Endothelial cell of umbilical vein (primary cell): ENCODE data around the gene LIG3. TPM values are rescaled to one million over a fixed set of nuclear protein-coding genes. Genes with fewer than 3 reads are reported as not detected.

Experiments used
- BruUV-seq: library from RNA; stranded (reverse); fragments of 400-500 nt; replicated peaks from 2 replicates; lab custom pipeline; 2021; lab: Mats Ljungman, UMichigan
- CTCF ChIA-PET: fragments of 300-600, 350-600 bp; sonication (Branson Sonifier 250); formaldehyde crosslinking; loops from one replicate; lab custom pipeline; 2021; ENCODE audit warnings: antibody characterized with exemption, inconsistent platforms; lab: Charles Lee
- POLR2A ChIA-PET: fragments of 300-600, 350-600 bp; sonication (Branson Sonifier 250); formaldehyde crosslinking; loops from one replicate; lab custom pipeline; 2021; ENCODE audit warnings: antibody characterized with exemption, inconsistent platforms; lab: Charles Lee
- DNase-seq: peaks from one replicate; pipeline ENCODE4 v3.0.0-alpha.2; 2011; ENCODE audit warnings: low read depth, low spot score
- FAIRE-seq: peaks from 2 replicates; lab custom pipeline; 2011; peaks lifted over from hg19 to GRCh38; lab: Jason Lieb, UNC
- H2AFZ ChIP-seq: 2 replicates; pipeline ENCODE4 v1.6.0; 2012; ENCODE audit warnings: low read depth, low read length, control low read depth, inconsistent platforms
- H3K27ac ChIP-seq: 2 replicates; pipeline ENCODE4 v1.5.1; 2011; ENCODE audit warnings: low read depth, mild to moderate bottlenecking, control low read depth, low read length, moderate library complexity; ENCODE audit not compliant: insufficient read depth
- H3K27me3 ChIP-seq, 2 experiments: 2 replicates each; pipeline versions ENCODE4 v1.6.0 to v1.6.1; 2011; ENCODE audit warnings: low read length in 2 of 2, mixed read lengths in 1 of 2; ENCODE audit not compliant: control insufficient read depth in 2 of 2, insufficient read depth in 2 of 2
- H3K36me3 ChIP-seq, 2 experiments: 2 replicates in 1 of 2; 3 replicates in 1 of 2; pipeline ENCODE4 v1.5.1; 2011; ENCODE audit warnings: low read length in 2 of 2, mild to moderate bottlenecking in 1 of 2, moderate library complexity in 1 of 2; ENCODE audit not compliant: control insufficient read depth in 2 of 2, insufficient read depth in 2 of 2; ENCODE audit errors: extremely low read depth in 1 of 2
- H3K4me1 ChIP-seq: 3 replicates; pipeline ENCODE4 v1.5.1; 2011; ENCODE audit warnings: mild to moderate bottlenecking, low read length; ENCODE audit not compliant: control insufficient read depth, insufficient read depth; ENCODE audit errors: extremely low read depth
- H3K4me2 ChIP-seq: 2 replicates; pipeline ENCODE4 v1.6.1; 2011; ENCODE audit warnings: low read length, control low read depth, mixed read lengths; ENCODE audit not compliant: insufficient read depth
- H3K4me3 ChIP-seq, 3 experiments: fragments of 200-600 bp in 1 of 3; sonication (generic), shearing (Covaris generic) in 1 of 3; replicated peaks in 1 of 3; 2 replicates each; pipeline ENCODE4 v1.5.1; 2011 to 2016; ENCODE audit warnings: control low read depth in 3 of 3, low read length in 3 of 3, mild to moderate bottlenecking in 2 of 3, inconsistent platforms in 1 of 3, low read depth in 1 of 3, moderate library complexity in 1 of 3; ENCODE audit not compliant: insufficient read depth in 1 of 3
- H3K79me2 ChIP-seq: 2 replicates; pipeline ENCODE4 v1.6.0; 2012; ENCODE audit warnings: low read length, inconsistent platforms; ENCODE audit not compliant: control insufficient read depth, insufficient read depth
- H3K9ac ChIP-seq: replicated peaks from 2 replicates; pipeline ENCODE3; 2011; ENCODE audit warnings: low read length, control low read depth; ENCODE audit not compliant: insufficient read depth; ENCODE audit errors: extremely low read depth
- H3K9me1 ChIP-seq: replicated peaks from 3 replicates; pipeline ENCODE4 v1.6.0; 2011; ENCODE audit warnings: mild to moderate bottlenecking, low read length; ENCODE audit not compliant: control insufficient read depth, insufficient read depth; ENCODE audit errors: extremely low read depth
- H3K9me3 ChIP-seq: replicated peaks from 2 replicates; pipeline ENCODE4 v1.5.1; 2012; ENCODE audit warnings: low read length, inconsistent platforms; ENCODE audit not compliant: control insufficient read depth, insufficient read depth
- H4K20me1 ChIP-seq: replicated peaks from 2 replicates; pipeline ENCODE3; 2011; ENCODE audit warnings: mild to moderate bottlenecking, low read length; ENCODE audit not compliant: control insufficient read depth, insufficient read depth; ENCODE audit errors: extremely low read depth
- CTCF ChIP-seq, 2 donors: IDR thresholded peaks; 1 replicate in 1 of 2; 2 replicates in 1 of 2; pipeline ENCODE4 v1.5.1; 2011; ENCODE audit warnings: low read length in 2 of 2, mild to moderate bottlenecking in 2 of 2, moderate library complexity in 2 of 2, control low read depth in 1 of 2, inconsistent platforms in 1 of 2, low read depth in 1 of 2; ENCODE audit not compliant: insufficient read depth in 1 of 2; ENCODE audit errors: extremely low read depth in 1 of 2
- FOS ChIP-seq: IDR thresholded peaks from 2 replicates; pipeline ENCODE4 v1.6.1; 2011; ENCODE audit warnings: mild to moderate bottlenecking, low read length, moderate library complexity, borderline replicate concordance; ENCODE audit not compliant: insufficient read depth
- GATA2 ChIP-seq: IDR thresholded peaks from 2 replicates; pipeline ENCODE4 v1.7.0; 2011; ENCODE audit warnings: low read depth, mild to moderate bottlenecking, moderate library complexity, mixed read lengths, low read length; ENCODE audit not compliant: insufficient read length, insufficient read depth
- JUN ChIP-seq: IDR thresholded peaks from 2 replicates; pipeline ENCODE4 v1.6.1; 2011; ENCODE audit warnings: borderline replicate concordance, low read depth; ENCODE audit not compliant: insufficient read length, insufficient read depth
- MYC ChIP-seq: IDR thresholded peaks from one replicate; pipeline ENCODE4 v1.6.1; 2011; ENCODE audit warnings: mild to moderate bottlenecking, low read depth, low read length
- POLR2A ChIP-seq: IDR thresholded peaks from 2 replicates; pipeline ENCODE4 v1.6.1; 2012; ENCODE audit warnings: low read depth, mild to moderate bottlenecking, control low read depth, low read length
- POLR2AphosphoS5 ChIP-seq: IDR thresholded peaks from 2 replicates; pipeline ENCODE4 v1.6.1; 2012; ENCODE audit warnings: low read depth, mild to moderate bottlenecking, control low read depth, low read length, moderate library complexity; ENCODE audit not compliant: insufficient read depth
- dilution Hi-C: fragments of 300-500 bp; cut with MboI; formaldehyde crosslinking; loops from one replicate; pipeline ENCODE4 v1.15.0; 2019; ENCODE audit warnings: low sequenced_read_pairs; ENCODE audit not compliant: extremely low pct_ligation_motif_present
- intact Hi-C: fragments of 100-400 bp; cut with micrococcal nuclease; formaldehyde crosslinking; loops from one replicate; pipeline ENCODE4 v1.10.0; 2022
- polyA plus RNA-seq, 4 experiments: library from polyadenylated mRNA; depleted of rRNA in 3 of 4; stranded (reverse) in 3 of 4; unstranded in 1 of 4; fragments of >200 nt; gene quantifications; 2 replicates each; pipeline versions ENCODE4 v1.2.1 to v1.2.3, GENCODE V29; 2011 to 2012; ENCODE audit warnings: missing spikeins in 1 of 4
- total RNA-seq: library from RNA; stranded (reverse); gene quantifications from 2 replicates; pipeline ENCODE4 v1.2.3, GENCODE V29; 2021
- TF ChIP-seq, protein P1 (sequence below): IDR thresholded peaks from 2 replicates; pipeline ENCODE4 v1.6.1; 2011; ENCODE audit not compliant: insufficient read depth, insufficient read length

The LIG3 gene
- total and polyA plus RNA-seq, 2 donors (not counting 3 experiments of a cell fraction or from before 2014, with no cell fraction given) = 25.8 to 35.3 TPM

DNA sequence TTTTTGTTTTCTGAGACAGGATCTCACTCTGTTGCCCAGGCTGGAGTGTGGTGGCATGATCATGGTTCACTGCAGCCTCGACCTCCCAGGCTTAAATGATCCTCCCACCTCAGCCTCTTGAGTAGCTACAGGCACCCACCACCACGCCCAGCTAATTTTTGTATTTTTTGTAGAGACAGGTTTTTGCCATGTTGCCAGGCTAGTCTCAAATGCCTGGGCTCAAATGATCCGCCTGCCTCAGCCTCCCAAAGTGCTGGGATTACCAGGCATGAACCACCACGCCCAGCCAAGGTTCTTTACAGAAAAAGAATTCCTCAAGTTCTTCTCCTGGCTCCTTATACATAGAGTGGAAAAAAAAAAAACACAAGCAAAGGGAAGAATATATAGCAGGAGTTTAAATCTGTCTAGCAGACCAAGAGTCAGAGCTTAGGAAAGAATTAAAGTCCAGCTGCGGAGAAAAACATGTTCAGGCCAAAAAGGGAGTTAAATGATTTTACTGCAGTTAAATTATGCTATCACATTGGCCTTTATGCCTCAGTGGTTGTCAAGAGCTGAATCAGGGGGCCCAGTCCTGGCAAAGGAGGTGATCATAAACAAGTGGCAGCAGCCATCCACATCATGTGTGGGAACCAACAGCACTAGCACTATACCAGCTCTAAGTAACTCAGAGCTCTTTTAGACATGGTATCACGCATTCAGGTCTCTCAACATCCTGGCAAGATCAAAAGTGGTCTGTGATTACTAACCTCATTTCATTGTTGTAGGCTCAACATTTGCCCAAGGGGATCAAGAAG, 39.3 kb downstream of the LIG3 start:
- dilution Hi-C loops = no loop called here
- no peak overlapping the region for H3K27ac ChIP-seq
- H3K36me3 ChIP-seq = peaks cover under 1 to 6% of the 10 kb centered on the region in 2 experiments
- H3K9ac ChIP-seq = no peak overlapping the region
- H2AFZ ChIP-seq = no peak overlapping the region
- H3K4me1 ChIP-seq = peaks cover 23% of the 10 kb centered on the region
- no peaks in the 10 kb centered on the region for H3K9me1 ChIP-seq
- no peaks in the 10 kb centered on the region for H3K79me2 ChIP-seq
- no peak overlapping the region for H3K4me2 ChIP-seq
- no peak for FAIRE-seq
- no TSS peak for BruUV-seq
- no peaks in the 10 kb centered on the region for H3K27me3 ChIP-seq
- H3K4me3 ChIP-seq = no peak overlapping the region
- H4K20me1 ChIP-seq = no peaks in the 10 kb centered on the region
- no peak for TF ChIP-seq POLR2AphosphoS5
- TF ChIP-seq JUN = no peak
- TF ChIP-seq, protein P1, sequence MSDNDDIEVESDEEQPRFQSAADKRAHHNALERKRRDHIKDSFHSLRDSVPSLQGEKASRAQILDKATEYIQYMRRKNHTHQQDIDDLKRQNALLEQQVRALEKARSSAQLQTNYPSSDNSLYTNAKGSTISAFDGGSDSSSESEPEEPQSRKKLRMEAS = no peak
- TF ChIP-seq GATA2 = no peak
- TF ChIP-seq CTCF (IDR thresholded peaks at IDR 0.05; ENCODE audit: extremely low read depth in 1 of 2, insufficient read depth in 1 of 2, low read depth in 1 of 2, low read length in 2 of 2) = no peak
- TF ChIP-seq POLR2A = no peak
- no peak for TF ChIP-seq MYC
- TF ChIP-seq FOS = no peak
- ChIA-PET CTCF (interaction anchor here (1.3 kb wide), 1 partner anchor 70 kb away, joined by 3 read pairs; no protein-coding TSS in a partner anchor), POLR2A (no interaction called here)
- intact Hi-C loops = no loop called here
- H3K9me3 ChIP-seq = no peaks in the 10 kb centered on the region
- no peak for DNase-seq
